H4 (cell line): ENCODE measurements around the gene WDR76. TPM values are rescaled to one million over a fixed set of nuclear protein-coding genes. Genes with fewer than 3 reads are reported as not detected.

Source experiments
- DNase-seq: peaks from one replicate; pipeline ENCODE4 v3.0.0-alpha.2; 2015; ENCODE audit warnings: low spot score
- total RNA-seq: library from RNA; depleted of rRNA; stranded (reverse); fragments of >200 nt; shearing (Covaris generic); gene quantifications from 2 replicates; pipeline ENCODE4 v1.2.3, GENCODE V29; 2014; rRNA removed

The WDR76 gene
- total RNA-seq, 1 experiment from 2014 or later = 43.3 TPM

DNA sequence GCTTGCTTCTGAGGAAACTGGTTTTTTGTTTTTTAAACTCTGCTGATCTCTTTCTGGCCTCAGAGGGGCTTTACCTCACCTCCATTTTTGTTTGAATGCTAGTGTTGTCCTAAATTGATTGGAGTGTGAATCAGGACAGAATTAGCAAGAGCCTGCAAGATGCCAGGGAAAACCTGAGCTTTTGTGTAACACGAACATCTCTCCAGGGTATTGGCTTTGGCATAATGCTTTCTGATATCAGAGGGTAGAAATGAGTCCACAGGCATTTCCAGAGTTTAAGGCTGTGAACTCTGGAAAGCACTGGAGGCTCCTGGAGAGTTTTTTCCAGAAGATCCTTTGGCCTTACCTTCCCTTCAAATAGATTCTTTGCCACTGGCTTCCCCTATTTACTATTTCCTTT lies 87.1 kb downstream of the WDR76 start:
- no peak for DNase-seq

- DNase-seq = no peak
These were observed 89.0 kb downstream of the WDR76 start for GRCh38 chr15:43915631-43916325.

DNA sequence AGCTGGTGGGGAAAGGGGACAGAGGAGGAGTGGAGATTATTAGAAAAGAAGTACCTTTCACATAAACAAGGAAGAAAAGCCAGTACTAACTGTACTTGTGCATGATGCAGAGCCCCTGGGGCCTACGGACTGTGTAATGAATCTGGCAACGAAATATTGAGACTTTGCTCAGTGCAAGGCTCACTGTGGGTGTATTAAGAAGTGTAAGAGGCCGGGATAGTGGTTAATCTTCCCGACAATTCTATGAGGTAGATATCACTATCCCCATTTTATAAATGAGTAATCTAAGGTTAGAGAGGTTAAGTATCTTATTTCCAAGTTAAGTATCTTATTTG lies 89.5 kb downstream of the WDR76 start:
- DNase-seq = no peak

Other genes starting within 250 kb of the WDR76 start
- 6.0 and 7.7 TPM in 2 replicates for gene PPIP5K1, start 236.8 kb upstream of the WDR76 start, total RNA-seq
- 0.95 TPM in 1 of 2 replicates, not detected in the other for gene CKMT1B, start 233.0 kb upstream of the WDR76 start, total RNA-seq
- 0.08 TPM in 1 of 2 replicates, not detected in the other for gene STRC, start 208.2 kb upstream of the WDR76 start, total RNA-seq
- gene CATSPER2, start 178.2 kb upstream of the WDR76 start, total RNA-seq = not detected in 2 replicates
- 0.10 and 1.1 TPM in 2 replicates for gene CKMT1A, start 133.1 kb upstream of the WDR76 start, total RNA-seq
- 187 and 259 TPM in 2 replicates for gene PDIA3, start 80.6 kb upstream of the WDR76 start, total RNA-seq
- gene ELL3, start 50.0 kb upstream of the WDR76 start, total RNA-seq = 1.3 and 2.2 TPM in 2 replicates
- 979 and 1,093 TPM in 2 replicates for gene SERF2, start 34.7 kb upstream of the WDR76 start, total RNA-seq
- gene SERINC4, start 26.8 kb upstream of the WDR76 start, total RNA-seq = not detected in 2 replicates
- gene HYPK, start 26.4 kb upstream of the WDR76 start, total RNA-seq = 5.5 and 6.5 TPM in 2 replicates
- 37.9 and 42.2 TPM in 2 replicates for gene MFAP1, start 2.3 kb upstream of the WDR76 start, total RNA-seq